Measurements from ENCODE around the gene COL9A2. TPM values are rescaled to one million over a fixed set of nuclear protein-coding genes. Genes with fewer than 3 reads are reported as not detected.

The COL9A2 gene
- total RNA-seq, 1 donor from 2014 or later = 48.1 TPM

GRCh38 chr1:40266786-40267535 is 50.1 kb downstream of the COL9A2 start:
- H3K36me3 Mint-ChIP-seq (ENCODE audit: insufficient read depth) = peaks cover 18% of the 10 kb centered on the region
- no peak for TF ChIP-seq CTCF (IDR thresholded peaks at IDR 0.05; ENCODE audit: unreplicated experiment)
- no peak overlapping the region for H3K4me3 Mint-ChIP-seq (ENCODE audit: low read depth)
- no peak overlapping the region for H3K27ac Mint-ChIP-seq
- H3K4me1 Mint-ChIP-seq (ENCODE audit: low read depth) = peaks cover 3% of the 10 kb centered on the region
- no peaks in the 10 kb centered on the region for H3K9me3 Mint-ChIP-seq (ENCODE audit: low read depth)
- DNase-seq (ENCODE audit: low spot score, unreplicated experiment) = no peak
- H3K27me3 Mint-ChIP-seq = no peaks in the 10 kb centered on the region

- Mint-ChIP-seq H3K9me3 (ENCODE audit: low read depth) (no peaks in the 10 kb centered on the region), H3K27me3 (no peaks in the 10 kb centered on the region), H3K4me3 (ENCODE audit: low read depth) (no peak overlapping the region), H3K27ac (peak overlapping the region; percentile 86), H3K4me1 (ENCODE audit: low read depth) (peaks cover 3% of the 10 kb centered on the region), H3K36me3 (ENCODE audit: insufficient read depth) (peaks cover 17% of the 10 kb centered on the region)
- no peak for TF ChIP-seq CTCF (IDR thresholded peaks at IDR 0.05; ENCODE audit: unreplicated experiment)
- no peak for DNase-seq (ENCODE audit: low spot score, unreplicated experiment)
Observed at GRCh38 chr1:40265919-40266318, 51.2 kb downstream of the COL9A2 start.

GRCh38 chr1:40265298-40265697 is 51.8 kb downstream of the COL9A2 start:
- Mint-ChIP-seq H3K9me3 (ENCODE audit: low read depth) (no peaks in the 10 kb centered on the region), H3K27ac (no peak overlapping the region), H3K4me3 (ENCODE audit: low read depth) (no peak overlapping the region), H3K36me3 (ENCODE audit: insufficient read depth) (peaks cover 16% of the 10 kb centered on the region), H3K4me1 (ENCODE audit: low read depth) (peaks cover 3% of the 10 kb centered on the region), H3K27me3 (no peaks in the 10 kb centered on the region)
- DNase-seq (ENCODE audit: low spot score, unreplicated experiment) = no peak
- TF ChIP-seq CTCF (IDR thresholded peaks at IDR 0.05; ENCODE audit: unreplicated experiment) = no peak

GRCh38 chr1:40264354-40264781 is 52.7 kb downstream of the COL9A2 start:
- Mint-ChIP-seq H3K9me3 (ENCODE audit: low read depth) (no peaks in the 10 kb centered on the region), H3K4me1 (ENCODE audit: low read depth) (peaks cover 3% of the 10 kb centered on the region), H3K4me3 (ENCODE audit: low read depth) (no peak overlapping the region), H3K36me3 (ENCODE audit: insufficient read depth) (peaks cover 12% of the 10 kb centered on the region), H3K27ac (no peak overlapping the region), H3K27me3 (no peaks in the 10 kb centered on the region)
- DNase-seq (ENCODE audit: low spot score, unreplicated experiment) = no peak
- TF ChIP-seq CTCF (IDR thresholded peaks at IDR 0.05; ENCODE audit: unreplicated experiment) = no peak

GRCh38 chr1:40258445-40258769 is 58.7 kb downstream of the COL9A2 start:
- Mint-ChIP-seq H3K4me1 (ENCODE audit: low read depth) (peaks cover 6% of the 10 kb centered on the region), H3K27me3 (no peaks in the 10 kb centered on the region), H3K36me3 (ENCODE audit: insufficient read depth) (peaks cover 13% of the 10 kb centered on the region), H3K27ac (peak overlapping the region; percentile 99), H3K9me3 (ENCODE audit: low read depth) (no peaks in the 10 kb centered on the region), H3K4me3 (ENCODE audit: low read depth) (peak overlapping the region; percentile 89)
- no peak for TF ChIP-seq CTCF (IDR thresholded peaks at IDR 0.05; ENCODE audit: unreplicated experiment)
- DNase-seq (ENCODE audit: low spot score, unreplicated experiment) = no peak

Data from progenitor cell of endocrine pancreas (in vitro differentiated cells).